Urinary bladder (tissue), 4 donors: ENCODE data around the gene MFAP2. TPM values are rescaled to one million over a fixed set of nuclear protein-coding genes. Genes with fewer than 3 reads are reported as not detected.

Experiments used
- DNase-seq: peaks from one replicate; pipeline ENCODE4 v3.0.0-alpha.2; 2015; ENCODE audit errors: extremely low spot score
- H3K27ac ChIP-seq: one replicate; pipeline ENCODE4 v1.5.1; 2013; ENCODE audit warnings: low read depth, mild to moderate bottlenecking, moderate library complexity
- H3K36me3 ChIP-seq: one replicate; pipeline ENCODE4 v1.6.1; 2013; ENCODE audit warnings: mild to moderate bottlenecking, moderate library complexity; ENCODE audit not compliant: insufficient read depth
- H3K4me1 ChIP-seq: one replicate; pipeline ENCODE4 v1.6.1; 2013; ENCODE audit warnings: mild to moderate bottlenecking, moderate library complexity; ENCODE audit not compliant: insufficient read depth
- H3K4me3 ChIP-seq: one replicate; pipeline ENCODE4 v1.5.1; 2013; ENCODE audit warnings: low read depth, low read length
- WGBS: extraction: QIAGEN DNeasy Blood & Tissue Kit; methylation state at CpG from one replicate; pipeline ENCODE4 v1.1.7; 2013; 5-methylcytosine and 5-hydroxymethylcytosine counted together
- polyA plus RNA-seq: library from polyadenylated mRNA; stranded (reverse); fragments of 200-250 nt; gene quantifications from one replicate; pipeline ENCODE4 v1.2.3, GENCODE V29; 2013
- total RNA-seq: library from RNA; depleted of rRNA; stranded (reverse); fragments of >200 nt; gene quantifications from one replicate; pipeline ENCODE4 v1.2.3, GENCODE V29; 2014
- donor health status: healthy with polysubstance abuse.
- donor health status: healthy.

MFAP2 gene
- total and polyA plus RNA-seq, 2 donors = 20.3 to 33.3 TPM

GRCh38 chr1:17001760-17002523 lies 21.5 kb upstream of the MFAP2 start:
- 93% methylated on average over 19 of the region's 19 CpGs for WGBS
- Histone ChIP-seq H3K4me3 (no peak overlapping the region), H3K4me1 (no peaks in the 10 kb centered on the region), H3K27ac (no peak overlapping the region), H3K36me3 (peaks cover 2% of the 10 kb centered on the region)
- no peak for DNase-seq

- Histone ChIP-seq H3K27ac (no peak overlapping the region), H3K4me3 (no peak overlapping the region), H3K4me1 (no peaks in the 10 kb centered on the region), H3K36me3 (peaks cover 4% of the 10 kb centered on the region)
- DNase-seq = no peak
- 89% methylated on average over 8 of the region's 8 CpGs for WGBS
Measured at GRCh38 chr1:16999863-17000262, 19.4 kb upstream of the MFAP2 start.

GRCh38 chr1:16998589-16998988 lies 18.2 kb upstream of the MFAP2 start:
- Histone ChIP-seq H3K4me1 (no peaks in the 10 kb centered on the region), H3K4me3 (no peak overlapping the region), H3K36me3 (peaks cover 4% of the 10 kb centered on the region), H3K27ac (no peak overlapping the region)
- no peak for DNase-seq
- WGBS = 79% methylated on average over 10 of the region's 10 CpGs

- Histone ChIP-seq H3K4me1 (no peaks in the 10 kb centered on the region), H3K4me3 (no peak overlapping the region), H3K27ac (no peak overlapping the region), H3K36me3 (peaks cover 2% of the 10 kb centered on the region)
- DNase-seq = no peak
- 94% methylated on average over 14 of the region's 14 CpGs for WGBS
Measured at GRCh38 chr1:16996845-16997244, 16.4 kb upstream of the MFAP2 start.

- Histone ChIP-seq H3K27ac (no peak overlapping the region), H3K36me3 (peaks cover 6% of the 10 kb centered on the region), H3K4me1 (no peaks in the 10 kb centered on the region), H3K4me3 (no peak overlapping the region)
- 93% methylated on average over 15 of the region's 15 CpGs for WGBS
- DNase-seq = no peak
Measured at GRCh38 chr1:16993521-16994038, 13.2 kb upstream of the MFAP2 start.

- H3K4me3 ChIP-seq = no peak overlapping the region
- H3K27ac ChIP-seq = no peak overlapping the region
- H3K36me3 ChIP-seq = peaks cover 6% of the 10 kb centered on the region
- no peak for DNase-seq
- H3K4me1 ChIP-seq = no peaks in the 10 kb centered on the region
- WGBS = 91% methylated on average over 9 of the region's 9 CpGs
Measured at GRCh38 chr1:16992675-16993074, 12.3 kb upstream of the MFAP2 start.

- Histone ChIP-seq H3K4me3 (no peak overlapping the region), H3K27ac (no peak overlapping the region), H3K4me1 (no peaks in the 10 kb centered on the region), H3K36me3 (peaks cover 6% of the 10 kb centered on the region)
- no peak for DNase-seq
- 96% methylated on average over 12 of the region's 12 CpGs for WGBS
Measured at GRCh38 chr1:16992102-16992501, 11.7 kb upstream of the MFAP2 start.

GRCh38 chr1:16991571-16991970 lies 11.2 kb upstream of the MFAP2 start:
- H3K4me1 ChIP-seq = no peaks in the 10 kb centered on the region
- DNase-seq = no peak
- H3K36me3 ChIP-seq = peaks cover 6% of the 10 kb centered on the region
- H3K27ac ChIP-seq = no peak overlapping the region
- no peak overlapping the region for H3K4me3 ChIP-seq
- WGBS = 97% methylated on average over 12 of the region's 12 CpGs

- H3K36me3 ChIP-seq = peaks cover 4% of the 10 kb centered on the region
- DNase-seq = no peak
- WGBS = 95% methylated on average over 22 of the region's 22 CpGs
- H3K4me1 ChIP-seq = no peaks in the 10 kb centered on the region
- H3K4me3 ChIP-seq = no peak overlapping the region
- no peak overlapping the region for H3K27ac ChIP-seq
Measured at GRCh38 chr1:16989676-16990391, 9.4 kb upstream of the MFAP2 start.

GRCh38 chr1:16988210-16988609 lies 7.8 kb upstream of the MFAP2 start:
- Histone ChIP-seq H3K27ac (no peak overlapping the region), H3K36me3 (peaks cover 4% of the 10 kb centered on the region), H3K4me1 (no peaks in the 10 kb centered on the region), H3K4me3 (no peak overlapping the region)
- 96% methylated on average over 13 of the region's 13 CpGs for WGBS
- no peak for DNase-seq

GRCh38 chr1:16986962-16987361 lies 6.5 kb upstream of the MFAP2 start:
- DNase-seq = no peak
- H3K4me3 ChIP-seq = no peak overlapping the region
- 77% methylated on average over 16 of the region's 16 CpGs for WGBS
- H3K4me1 ChIP-seq = no peaks in the 10 kb centered on the region
- peaks cover 4% of the 10 kb centered on the region for H3K36me3 ChIP-seq
- no peak overlapping the region for H3K27ac ChIP-seq

GRCh38 chr1:16986560-16986959 lies 6.1 kb upstream of the MFAP2 start:
- Histone ChIP-seq H3K4me1 (no peaks in the 10 kb centered on the region), H3K27ac (no peak overlapping the region), H3K36me3 (peaks cover 4% of the 10 kb centered on the region), H3K4me3 (no peak overlapping the region)
- no peak for DNase-seq
- WGBS = 89% methylated on average over 23 of the region's 23 CpGs

- 91% methylated on average over 19 of the region's 19 CpGs for WGBS
- Histone ChIP-seq H3K36me3 (peaks cover 4% of the 10 kb centered on the region), H3K4me1 (no peaks in the 10 kb centered on the region), H3K27ac (no peak overlapping the region), H3K4me3 (no peak overlapping the region)
- no peak for DNase-seq
Measured at GRCh38 chr1:16986113-16986512, 5.7 kb upstream of the MFAP2 start.

GRCh38 chr1:16984717-16985116 lies 4.3 kb upstream of the MFAP2 start:
- peak; percentile 63 for DNase-seq
- 16% methylated on average over 7 of the region's 7 CpGs for WGBS
- H3K27ac ChIP-seq = no peak overlapping the region
- no peak overlapping the region for H3K4me3 ChIP-seq
- H3K4me1 ChIP-seq = no peaks in the 10 kb centered on the region
- H3K36me3 ChIP-seq = no peaks in the 10 kb centered on the region
